ENCODE data around the gene ZMYND8. TPM values are rescaled to one million over a fixed set of nuclear protein-coding genes. Genes with fewer than 3 reads are reported as not detected.
"Not testable (repeated sequence)": the region's sequence is repeated elsewhere in the genome, so short reads cannot be mapped to it uniquely, and the experiment has no call there.

ZMYND8 gene
- total RNA-seq, 3 donors from 2014 or later (not counting 1 experiment from before 2014, with no cell fraction given): 57.6 to 72.6 (median 69.8) TPM

- Mint-ChIP-seq H3K4me3 (no peak overlapping the region), H3K27me3 (ENCODE audit: low read depth in 2 of 2) (no peaks in the 10 kb centered on the region), H3K27ac (no peak overlapping the region), H3K36me3 (no peaks in the 10 kb centered on the region), H3K4me1 (no peaks in the 10 kb centered on the region), H3K9me3 (no peaks in the 10 kb centered on the region)
- Histone ChIP-seq H3K4me1 (ENCODE audit: control insufficient read depth, insufficient read depth, low read length) (no peaks in the 10 kb centered on the region), H3K36me3 (ENCODE audit: control insufficient read depth, insufficient read depth, low read length) (no peaks in the 10 kb centered on the region), H3K27ac (ENCODE audit: low read length) (no peak overlapping the region), H3K4me3 (ENCODE audit: low read length) (no peak overlapping the region), H3K27me3 (ENCODE audit: control insufficient read depth, insufficient read depth, low read length) (no peaks in the 10 kb centered on the region), H3K9me3 (ENCODE audit: control insufficient read depth, insufficient read depth, low read length) (no peaks in the 10 kb centered on the region)
- DNase-seq (no peak), ATAC-seq (no peak)
- 93% methylated on average over 15 of the region's 15 CpGs for WGBS (ENCODE audit: insufficient coverage)
- TF ChIP-seq, protein P1, sequence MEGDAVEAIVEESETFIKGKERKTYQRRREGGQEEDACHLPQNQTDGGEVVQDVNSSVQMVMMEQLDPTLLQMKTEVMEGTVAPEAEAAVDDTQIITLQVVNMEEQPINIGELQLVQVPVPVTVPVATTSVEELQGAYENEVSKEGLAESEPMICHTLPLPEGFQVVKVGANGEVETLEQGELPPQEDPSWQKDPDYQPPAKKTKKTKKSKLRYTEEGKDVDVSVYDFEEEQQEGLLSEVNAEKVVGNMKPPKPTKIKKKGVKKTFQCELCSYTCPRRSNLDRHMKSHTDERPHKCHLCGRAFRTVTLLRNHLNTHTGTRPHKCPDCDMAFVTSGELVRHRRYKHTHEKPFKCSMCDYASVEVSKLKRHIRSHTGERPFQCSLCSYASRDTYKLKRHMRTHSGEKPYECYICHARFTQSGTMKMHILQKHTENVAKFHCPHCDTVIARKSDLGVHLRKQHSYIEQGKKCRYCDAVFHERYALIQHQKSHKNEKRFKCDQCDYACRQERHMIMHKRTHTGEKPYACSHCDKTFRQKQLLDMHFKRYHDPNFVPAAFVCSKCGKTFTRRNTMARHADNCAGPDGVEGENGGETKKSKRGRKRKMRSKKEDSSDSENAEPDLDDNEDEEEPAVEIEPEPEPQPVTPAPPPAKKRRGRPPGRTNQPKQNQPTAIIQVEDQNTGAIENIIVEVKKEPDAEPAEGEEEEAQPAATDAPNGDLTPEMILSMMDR (IDR thresholded peaks at IDR 0.05): no peak
- intact Hi-C loops (cut with micrococcal nuclease): no loop called here
Observed at GRCh38 chr20:47370850-47371782, 14.6 kb upstream of the ZMYND8 start.

GRCh38 chr20:47370214-47370613 is 13.7 kb upstream of the ZMYND8 start:
- H3K36me3 Mint-ChIP-seq: no peaks in the 10 kb centered on the region
- 97% methylated on average over 10 of the region's 10 CpGs for WGBS (ENCODE audit: insufficient coverage)
- Histone ChIP-seq H3K9me3 (ENCODE audit: control insufficient read depth, insufficient read depth, low read length) (no peaks in the 10 kb centered on the region), H3K27me3 (ENCODE audit: control insufficient read depth, insufficient read depth, low read length) (no peaks in the 10 kb centered on the region), H3K36me3 (ENCODE audit: control insufficient read depth, insufficient read depth, low read length) (no peaks in the 10 kb centered on the region), H3K4me3 (ENCODE audit: low read length) (no peak overlapping the region), H3K27ac (ENCODE audit: low read length) (no peak overlapping the region), H3K4me1 (ENCODE audit: control insufficient read depth, insufficient read depth, low read length) (no peaks in the 10 kb centered on the region)
- ATAC-seq (no peak), DNase-seq (no peak)
- TF ChIP-seq, protein P1 (IDR thresholded peaks at IDR 0.05): no peak
- no peaks in the 10 kb centered on the region for H3K4me1 Mint-ChIP-seq
- no peak overlapping the region for H3K27ac Mint-ChIP-seq
- H3K9me3 Mint-ChIP-seq: no peaks in the 10 kb centered on the region
- H3K27me3 Mint-ChIP-seq (ENCODE audit: low read depth in 2 of 2): no peaks in the 10 kb centered on the region
- intact Hi-C loops (cut with micrococcal nuclease): no loop called here
- no peak overlapping the region for H3K4me3 Mint-ChIP-seq

DNA sequence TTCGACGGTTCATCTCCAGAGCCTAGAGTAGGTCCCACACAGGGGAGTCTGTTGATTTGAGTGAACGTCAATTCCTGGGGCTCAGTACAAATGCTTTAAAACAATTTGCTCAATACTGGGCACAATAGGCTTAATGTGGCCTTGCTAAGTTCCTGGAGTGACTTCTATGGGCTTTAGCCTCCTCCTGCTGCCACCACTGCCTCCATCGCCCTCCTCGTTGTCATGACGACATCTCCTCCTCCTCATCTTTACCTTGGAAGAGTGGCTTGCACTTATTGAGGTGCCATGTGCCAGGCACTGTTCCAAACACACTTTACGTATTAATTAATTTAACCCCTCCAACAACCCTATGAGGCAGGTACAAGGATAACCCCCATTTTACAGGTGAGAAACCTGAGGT is 11.8 kb upstream of the ZMYND8 start:
- TF ChIP-seq, protein P1 (IDR thresholded peaks at IDR 0.05): no peak
- H3K27ac Mint-ChIP-seq: no peak overlapping the region

GRCh38 chr20:47366301-47366700 is 9.8 kb upstream of the ZMYND8 start:
- H3K9me3 Mint-ChIP-seq; H3K27ac Mint-ChIP-seq; H3K27me3 ChIP-seq (ENCODE audit: control insufficient read depth, insufficient read depth, low read length); H3K27me3 Mint-ChIP-seq (ENCODE audit: low read depth in 2 of 2); intact Hi-C loops (cut with micrococcal nuclease); H3K9me3 ChIP-seq (ENCODE audit: control insufficient read depth, insufficient read depth, low read length); H3K27ac ChIP-seq (ENCODE audit: low read length); H3K4me3 ChIP-seq (ENCODE audit: low read length); H3K36me3 ChIP-seq (ENCODE audit: control insufficient read depth, insufficient read depth, low read length); H3K36me3 Mint-ChIP-seq; DNase-seq; H3K4me3 Mint-ChIP-seq; H3K4me1 Mint-ChIP-seq; ATAC-seq; H3K4me1 ChIP-seq (ENCODE audit: control insufficient read depth, insufficient read depth, low read length): not testable (repeated sequence)
- 100% methylated on average over 11 of the region's 11 CpGs for whole genome bisulfite sequencing (ENCODE audit: insufficient coverage)

More for the DNA sequence above, 11.8 kb upstream of the ZMYND8 start:
- no peaks in the 10 kb centered on the region for H3K4me1 Mint-ChIP-seq
- no peaks in the 10 kb centered on the region for H3K9me3 ChIP-seq (ENCODE audit: control insufficient read depth, insufficient read depth, low read length)
- H3K36me3 Mint-ChIP-seq: no peaks in the 10 kb centered on the region
- no peak overlapping the region for H3K27ac ChIP-seq (ENCODE audit: low read length)
- WGBS (ENCODE audit: insufficient coverage): 94% methylated on average over 7 of the region's 7 CpGs
- no peaks in the 10 kb centered on the region for H3K27me3 Mint-ChIP-seq (ENCODE audit: low read depth in 2 of 2)
- no peaks in the 10 kb centered on the region for H3K27me3 ChIP-seq (ENCODE audit: control insufficient read depth, insufficient read depth, low read length)
- no peaks in the 10 kb centered on the region for H3K36me3 ChIP-seq (ENCODE audit: control insufficient read depth, insufficient read depth, low read length)
- H3K4me3 ChIP-seq (ENCODE audit: low read length): no peak overlapping the region
- intact Hi-C loops (cut with micrococcal nuclease): no loop called here
- H3K4me1 ChIP-seq (ENCODE audit: control insufficient read depth, insufficient read depth, low read length): peaks cover 2% of the 10 kb centered on the region
- no peaks in the 10 kb centered on the region for H3K9me3 Mint-ChIP-seq
- H3K4me3 Mint-ChIP-seq: no peak overlapping the region
- ATAC-seq: no peak
- no peak for DNase-seq
